ENCODE measurements around the gene PYGO1.
"Not testable (repeated sequence)": the region's sequence is repeated elsewhere in the genome, so short reads cannot be mapped to it uniquely, and the experiment has no call there.

Gene PYGO1

GRCh38 chr15:55499151-55499550 is 89.0 kb downstream of the PYGO1 start:
- DNase-seq = peak in 1 of 2 experiments; percentile 19

GRCh38 chr15:55498109-55498938 is 89.8 kb downstream of the PYGO1 start:
- peak; percentile 81 to 86 for DNase-seq

GRCh38 chr15:55496716-55497115 is 91.4 kb downstream of the PYGO1 start:
- DNase-seq = no peak

GRCh38 chr15:55494931-55495330 is 93.2 kb downstream of the PYGO1 start:
- DNase-seq = no peak

GRCh38 chr15:55488952-55489600 is 99.1 kb downstream of the PYGO1 start:
- DNase-seq = not testable (repeated sequence)
